IPS DF 19.7 (cell line): ENCODE results near the gene MAML3.

Source experiments
- DNase-seq: peaks from one replicate; pipeline ENCODE4 v3.0.0-alpha.2; 2013; ENCODE audit warnings: low read depth, low spot score

The MAML3 gene

DNA sequence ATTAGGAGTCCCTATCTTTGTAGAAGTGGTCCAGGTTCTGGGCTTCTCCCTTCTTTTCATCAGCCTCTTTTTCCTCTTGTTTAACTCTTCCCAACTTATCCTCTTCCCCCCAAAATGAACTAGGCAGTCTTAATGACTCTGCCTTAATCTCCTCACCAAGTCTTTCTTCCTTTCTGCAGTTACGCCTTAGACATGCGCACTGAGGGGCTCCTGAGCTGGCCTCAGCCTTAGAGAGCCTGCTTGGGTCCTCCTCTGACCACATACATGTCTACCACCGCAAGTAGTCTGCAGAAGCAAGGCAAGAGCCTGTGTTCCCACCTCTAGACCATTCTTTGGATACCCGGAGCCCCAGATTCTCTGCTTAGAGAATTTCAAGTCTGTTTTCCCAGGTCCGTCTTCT lies 288.4 kb downstream of the MAML3 start:
- DNase-seq: no peak

DNA sequence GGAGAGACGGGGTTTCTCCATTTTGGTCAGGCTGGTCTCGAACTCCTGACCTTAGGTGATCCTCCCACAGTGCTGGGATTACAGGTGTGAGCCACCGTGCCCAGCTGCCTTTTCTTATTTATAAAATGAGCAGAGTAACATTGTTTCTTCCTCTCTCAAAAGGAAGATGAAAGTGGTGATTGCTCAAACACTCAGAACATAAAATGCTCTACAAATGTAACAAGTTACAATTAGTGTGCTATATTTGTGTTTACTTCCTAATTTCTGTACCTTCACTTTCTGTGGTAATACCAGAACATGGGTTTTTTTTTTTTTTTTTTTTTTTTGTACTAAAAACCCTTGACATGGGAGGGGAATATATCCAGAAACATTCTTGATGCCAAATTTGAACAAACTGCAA lies 290.5 kb downstream of the MAML3 start:
- DNase-seq: no peak

DNA sequence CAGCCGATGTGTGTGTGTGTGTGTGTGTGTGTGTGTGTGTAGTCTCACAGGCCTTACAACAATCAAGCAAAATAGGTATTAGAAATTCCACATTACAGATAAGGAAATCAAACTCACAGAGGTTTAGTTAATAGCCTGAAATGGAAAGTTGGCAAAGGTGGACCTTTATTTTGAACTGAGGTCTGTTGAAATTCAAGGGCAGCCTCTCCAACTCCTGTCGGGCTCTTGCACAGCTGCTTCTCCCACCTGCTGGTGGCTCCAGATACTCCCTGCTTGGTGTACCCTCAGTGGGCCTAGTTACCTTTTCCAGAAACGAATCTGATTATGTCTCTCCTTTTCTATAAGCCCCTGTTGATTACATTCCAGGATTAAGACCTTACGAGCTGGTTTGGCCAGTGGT lies 292.5 kb downstream of the MAML3 start:
- DNase-seq: no peak

DNA sequence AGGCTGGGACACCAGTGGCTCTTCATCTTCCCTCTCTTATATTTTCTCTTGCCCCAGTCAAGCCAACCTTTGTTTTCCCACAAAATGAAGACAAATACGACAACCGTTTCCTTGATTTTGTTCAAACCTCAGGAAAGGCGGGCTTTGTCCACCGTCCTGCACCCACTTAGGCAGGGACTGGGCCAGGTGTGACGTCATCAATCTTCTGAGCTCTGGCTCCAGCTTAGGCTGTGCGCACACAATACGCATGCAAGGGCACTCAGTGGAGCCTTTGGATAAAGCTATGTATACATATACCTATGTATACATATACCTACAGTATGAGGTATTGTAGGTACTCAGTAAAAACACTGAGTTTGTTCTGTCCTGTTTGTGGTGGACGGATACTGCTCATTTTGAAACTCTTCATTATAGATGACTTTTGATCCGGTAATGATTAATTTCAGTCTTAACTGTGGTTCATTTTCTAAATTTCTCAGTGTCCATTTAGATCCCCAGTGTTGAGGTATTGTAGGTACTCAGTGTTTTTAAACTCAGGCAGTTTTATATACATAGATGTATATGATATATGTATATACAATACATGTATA lies 293.5 kb downstream of the MAML3 start:
- no peak for DNase-seq

DNA sequence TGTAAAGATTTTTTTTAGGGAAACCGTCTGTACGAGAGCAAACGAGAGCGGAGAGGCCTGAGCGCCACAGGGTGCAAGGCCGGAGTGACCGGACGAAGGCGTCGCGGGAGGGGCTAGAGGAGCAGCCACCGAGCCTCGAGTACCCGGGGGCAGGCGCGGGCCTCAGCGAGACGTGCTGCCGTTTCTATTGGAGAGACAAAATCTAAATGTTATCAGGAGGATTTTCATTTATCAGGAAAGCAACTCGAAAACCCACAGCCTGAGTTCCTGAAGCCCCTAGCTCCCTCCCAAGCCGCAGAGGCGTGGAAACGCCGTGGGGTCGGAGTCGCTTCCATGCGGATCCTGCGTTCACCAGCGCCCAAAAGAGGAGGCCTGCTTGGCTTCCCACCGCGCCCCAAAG lies 294.1 kb downstream of the MAML3 start:
- DNase-seq: no peak

DNA sequence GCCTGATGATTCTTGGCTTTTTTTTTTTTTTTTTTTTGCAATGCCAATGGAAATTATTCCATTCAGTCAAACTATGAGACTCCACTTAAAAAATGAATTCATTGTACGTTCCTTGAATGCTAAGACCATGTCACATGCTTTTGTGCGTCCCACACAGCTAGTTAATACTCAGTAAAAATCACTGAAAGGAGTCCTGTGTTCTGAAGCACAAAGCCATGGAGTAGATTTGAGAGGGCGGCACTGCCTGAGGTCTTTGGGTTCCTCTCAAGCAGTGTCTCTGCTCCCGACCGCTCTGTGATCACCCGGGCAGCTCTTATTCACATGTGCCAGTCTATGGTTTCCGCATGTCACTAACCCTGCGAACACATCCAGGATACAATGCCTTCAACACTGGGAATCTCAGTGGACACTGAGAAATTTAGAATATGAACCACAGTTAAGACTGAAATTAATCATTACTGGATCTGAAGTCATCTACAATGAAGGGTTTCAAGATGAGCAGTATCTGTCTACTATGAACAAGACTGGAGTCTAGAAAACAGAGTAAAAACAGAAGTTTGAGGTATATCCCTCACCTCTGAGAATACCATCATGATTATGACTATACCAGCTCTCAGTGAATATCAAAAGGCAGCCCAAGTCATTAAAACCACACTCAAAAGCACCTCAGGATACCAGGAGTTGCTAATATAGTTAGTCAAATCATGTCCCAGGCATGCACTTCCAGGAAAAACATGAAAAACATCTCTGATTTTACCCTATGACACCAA lies 295.4 kb downstream of the MAML3 start:
- DNase-seq: no peak

DNA sequence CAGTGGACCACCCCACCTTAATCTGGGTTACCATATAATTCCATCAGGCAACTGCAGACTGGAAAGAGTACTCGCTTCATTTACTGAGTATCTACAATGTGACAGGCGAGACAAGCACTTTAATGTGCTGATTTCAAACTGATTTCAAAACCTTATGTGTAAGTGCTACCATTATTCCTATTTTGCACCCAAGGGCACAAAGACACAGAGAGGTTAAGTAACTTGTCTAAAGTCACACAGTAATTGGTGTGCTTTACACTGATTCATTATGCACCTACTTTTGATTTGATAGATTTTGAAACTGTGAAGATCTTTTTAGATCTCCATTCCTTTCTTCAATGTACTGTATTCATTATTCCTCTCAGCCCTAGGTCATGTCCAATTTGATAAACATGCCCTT lies 296.0 kb downstream of the MAML3 start:
- no peak for DNase-seq

DNA sequence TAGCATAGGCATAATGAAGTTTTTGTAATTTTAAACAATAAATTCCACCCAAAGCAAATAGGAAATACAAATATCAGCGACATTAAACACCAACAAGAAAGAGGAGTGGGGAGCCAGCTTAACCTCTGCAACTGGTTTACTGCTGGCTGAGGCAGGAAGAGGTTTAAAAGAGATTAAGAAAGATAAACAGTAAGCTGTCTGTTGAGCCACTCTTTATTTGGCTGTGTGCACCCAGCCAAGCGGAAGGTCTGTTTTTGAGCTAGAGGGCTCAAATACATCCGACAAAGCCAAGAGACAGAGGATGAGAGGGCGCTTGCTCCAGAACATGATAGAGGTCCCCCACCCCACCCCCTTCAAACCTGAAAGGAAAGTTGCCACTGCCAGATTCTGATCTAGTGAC lies 297.0 kb downstream of the MAML3 start:
- no peak for DNase-seq

DNA sequence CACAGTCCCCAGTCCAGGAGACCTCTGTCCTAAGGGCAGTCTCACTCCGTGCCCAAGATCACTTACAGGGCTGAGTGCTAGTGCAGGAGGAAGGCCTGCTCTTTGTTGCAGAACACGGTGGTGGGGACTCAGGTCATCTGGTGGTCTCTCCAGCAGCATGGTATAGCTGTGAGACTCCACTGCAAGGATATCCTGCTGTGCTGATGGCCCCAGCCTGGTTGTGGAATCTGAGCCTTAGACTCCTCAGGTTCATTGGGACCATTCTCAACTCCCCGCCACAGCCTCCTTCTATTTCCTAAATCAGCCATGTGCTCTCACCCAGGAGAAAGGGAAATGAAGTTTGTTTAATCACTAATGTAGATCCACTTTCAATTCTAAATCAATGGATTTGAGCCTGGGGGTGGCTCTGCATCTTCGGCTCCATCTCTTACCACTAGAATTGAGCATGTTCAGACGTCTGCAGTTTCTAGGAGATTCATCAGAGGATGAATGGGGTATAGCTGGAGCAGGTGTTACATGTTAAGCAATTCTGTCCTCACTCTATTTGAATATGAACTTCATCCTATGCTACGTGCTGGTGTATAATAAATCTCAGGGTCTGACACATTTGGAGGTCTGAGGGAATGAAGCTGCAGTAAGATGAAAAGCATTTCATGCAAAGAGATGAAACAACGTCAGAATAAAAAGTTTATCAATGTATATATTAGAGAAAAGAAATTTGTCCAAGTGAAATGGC lies 299.1 kb downstream of the MAML3 start:
- no peak for DNase-seq

DNA sequence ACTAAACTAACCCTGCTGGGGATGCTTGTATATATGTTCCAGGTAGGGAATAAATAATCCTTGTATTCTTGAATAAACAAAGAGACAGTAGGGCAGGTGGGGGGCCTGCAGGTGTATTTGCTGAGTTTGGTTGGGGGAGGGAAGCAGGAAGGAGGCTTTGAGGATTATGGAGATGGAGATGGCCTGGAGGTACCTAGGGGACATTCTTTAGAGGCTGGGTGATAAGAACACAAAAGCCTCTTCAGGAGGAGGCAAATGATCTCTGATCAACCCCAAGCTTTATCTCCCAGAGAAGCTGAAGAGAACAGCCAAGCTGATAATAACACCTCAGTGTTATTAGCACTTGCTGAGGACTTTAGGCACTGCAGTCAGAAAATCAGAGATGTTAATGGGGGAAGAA lies 300.7 kb downstream of the MAML3 start:
- peak; percentile 57 for DNase-seq

DNA sequence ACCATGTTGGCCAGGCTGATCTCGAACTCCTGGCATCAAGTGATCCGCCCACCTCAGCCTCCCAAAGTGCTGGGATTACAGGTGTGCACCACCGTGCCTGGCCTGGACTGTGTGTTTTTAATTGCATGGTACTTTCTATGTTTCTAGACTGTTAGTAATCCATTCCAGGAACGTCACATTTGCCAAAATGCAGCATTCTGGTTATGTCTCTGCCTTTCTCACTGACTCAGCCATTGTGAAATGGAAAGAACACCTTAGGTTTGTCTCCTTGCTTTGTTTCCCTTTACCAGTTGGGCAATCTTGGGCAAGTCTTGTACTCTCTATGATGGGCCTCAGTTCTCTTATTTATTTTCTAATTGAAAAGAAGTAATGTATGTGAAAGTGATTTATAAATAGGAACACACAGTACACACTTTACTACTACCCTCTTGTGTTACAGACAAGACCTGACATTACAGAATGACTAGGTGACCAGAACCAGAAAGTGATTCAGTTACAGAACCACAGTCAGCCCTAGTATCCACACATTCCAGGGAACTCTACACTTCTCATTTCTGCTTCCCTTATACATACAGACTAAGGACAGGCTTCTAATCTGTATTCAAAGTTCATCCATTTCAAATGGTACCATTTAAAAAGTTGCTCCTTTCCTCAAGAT lies 301.2 kb downstream of the MAML3 start:
- no peak for DNase-seq

DNA sequence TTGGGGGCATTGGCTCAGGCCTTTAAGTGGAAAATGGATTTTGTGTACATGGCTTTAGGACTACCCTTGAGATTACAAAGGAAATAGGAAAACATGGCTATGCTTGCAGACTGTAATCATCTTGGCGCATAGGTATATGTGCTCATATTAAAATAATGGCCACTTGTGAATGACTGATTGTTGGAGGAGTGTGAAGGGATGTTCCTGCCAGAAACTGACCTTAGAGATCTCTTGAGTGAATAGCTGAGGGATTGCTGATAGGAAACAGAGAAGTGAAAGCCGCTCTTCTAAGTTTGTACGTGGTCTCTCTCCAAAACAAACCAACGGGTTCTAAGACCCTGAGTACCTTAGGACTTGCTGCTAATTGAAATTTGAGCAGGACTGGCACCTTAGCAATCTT lies 302.3 kb downstream of the MAML3 start:
- DNase-seq: no peak

DNA sequence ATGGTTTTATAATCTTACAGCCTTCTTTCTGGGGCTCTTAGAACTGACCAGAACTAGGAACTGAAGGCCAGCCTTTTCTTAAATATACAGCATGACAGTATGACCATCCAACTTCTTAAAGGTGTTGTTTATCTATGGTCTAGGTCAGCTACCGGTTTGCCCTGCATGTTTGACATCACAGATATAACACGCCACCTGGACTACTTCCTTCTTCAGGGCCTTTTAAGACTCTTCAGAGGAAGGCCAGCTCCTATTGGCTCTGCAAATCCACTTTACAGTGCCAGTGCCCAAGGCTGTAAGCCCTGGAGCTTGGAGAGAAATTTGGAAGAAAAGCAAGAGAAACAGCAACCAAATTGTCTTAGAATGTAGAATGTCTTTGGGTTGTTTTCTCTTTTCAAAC lies 302.9 kb downstream of the MAML3 start:
- DNase-seq: no peak

DNA sequence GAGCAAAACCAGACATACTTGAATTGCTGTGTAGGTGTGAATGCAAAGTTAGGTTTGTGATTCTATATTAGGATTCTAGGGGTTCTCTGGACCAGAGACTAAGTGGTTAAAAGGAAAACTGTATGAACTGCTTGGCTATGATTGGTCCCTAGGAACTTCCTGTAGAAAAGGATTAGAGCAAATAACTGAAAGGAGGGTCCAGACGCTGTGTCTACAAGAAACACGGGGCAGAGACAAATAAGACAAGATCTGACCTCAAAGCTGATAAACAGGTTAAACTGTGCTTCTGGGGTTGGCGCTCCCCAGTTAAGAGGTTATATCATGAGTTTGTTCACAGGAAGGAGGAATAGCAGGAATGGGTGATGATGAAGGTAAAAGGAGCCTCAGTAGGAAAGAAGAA lies 304.8 kb downstream of the MAML3 start:
- no peak for DNase-seq

DNA sequence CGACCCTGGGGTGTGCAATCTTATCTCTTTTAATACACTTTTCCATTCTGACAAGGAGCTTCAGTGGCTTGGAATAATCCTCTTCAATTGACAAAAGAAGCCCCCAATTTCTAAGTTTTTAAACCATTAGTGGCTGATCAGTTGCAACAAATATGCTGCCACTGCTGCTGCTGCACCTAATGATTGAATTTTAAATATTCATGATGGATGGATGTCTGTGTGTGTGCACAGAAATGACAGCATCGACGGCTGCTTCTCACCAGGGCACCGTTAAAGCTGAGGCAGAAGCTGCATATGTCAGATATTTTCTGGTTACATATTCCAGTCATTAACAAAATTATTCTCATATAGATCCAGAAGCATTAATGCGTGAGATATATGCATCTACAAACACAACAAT lies 306.0 kb downstream of the MAML3 start:
- no peak for DNase-seq

DNA sequence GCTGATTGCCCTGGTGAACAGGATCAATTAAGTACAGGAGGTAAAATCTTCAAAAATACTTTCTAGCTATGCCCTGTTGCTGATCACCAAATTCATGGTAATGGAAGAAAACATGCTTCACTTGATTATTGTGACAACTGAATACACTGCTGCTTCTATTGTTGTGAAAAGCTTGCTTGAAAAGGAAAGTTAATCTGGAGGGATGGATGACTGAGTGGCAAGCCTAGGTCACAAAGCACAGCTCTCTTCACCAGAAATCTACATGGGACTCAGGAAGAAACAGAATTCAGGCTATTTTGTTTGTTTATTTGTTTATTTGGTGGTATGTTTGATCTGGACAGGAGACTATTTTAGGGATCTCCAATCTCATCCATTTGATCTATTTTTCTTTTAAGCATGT lies 306.4 kb downstream of the MAML3 start:
- no peak for DNase-seq

DNA sequence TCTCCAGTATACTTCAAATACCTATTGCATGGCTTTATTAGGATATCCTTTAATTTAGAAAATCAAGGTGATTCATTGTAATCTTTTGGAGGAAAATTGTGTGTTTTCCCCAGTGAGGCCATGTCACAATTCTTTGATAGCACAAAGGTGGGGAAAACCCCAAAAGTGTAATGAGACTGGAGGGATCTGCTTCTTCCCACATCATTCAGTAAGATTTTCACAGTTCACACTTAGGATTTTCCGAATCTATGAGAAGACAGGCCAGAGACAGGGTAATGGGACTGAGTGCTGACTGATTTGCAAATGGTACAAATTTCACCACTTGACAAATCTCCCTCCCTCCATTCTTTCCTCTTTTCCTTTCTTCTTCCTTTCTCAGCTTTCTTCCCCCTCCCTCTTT lies 307.2 kb downstream of the MAML3 start:
- DNase-seq: no peak

DNA sequence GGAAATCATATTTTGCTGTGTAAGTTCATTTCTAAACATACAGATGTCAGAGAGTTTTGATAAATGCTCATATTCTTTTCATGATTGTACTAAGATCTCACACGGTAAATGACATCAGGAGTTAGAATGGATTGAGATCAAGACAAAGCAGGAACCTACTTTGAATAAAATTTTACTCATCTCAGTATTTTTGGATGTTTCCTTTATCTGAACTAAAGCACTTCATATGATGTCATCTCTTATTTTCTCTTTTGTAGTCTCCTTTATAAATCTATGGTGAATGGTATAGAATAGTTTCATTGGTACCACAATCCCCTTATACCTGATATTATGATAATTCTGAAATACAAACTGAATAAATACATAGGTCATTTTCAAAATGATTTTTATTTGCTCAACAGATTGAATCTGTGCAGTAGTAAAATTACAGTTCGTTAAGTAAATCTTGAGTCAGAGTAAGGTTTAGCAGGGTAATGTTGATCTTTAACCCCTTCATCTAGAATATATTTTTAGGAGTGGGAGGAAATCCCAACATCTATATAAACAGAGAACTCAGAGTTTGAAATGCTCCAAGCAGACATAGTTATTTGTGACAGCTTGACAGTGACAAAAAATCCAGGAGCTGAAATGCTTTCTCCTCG lies 308.4 kb downstream of the MAML3 start:
- DNase-seq: no peak

DNA sequence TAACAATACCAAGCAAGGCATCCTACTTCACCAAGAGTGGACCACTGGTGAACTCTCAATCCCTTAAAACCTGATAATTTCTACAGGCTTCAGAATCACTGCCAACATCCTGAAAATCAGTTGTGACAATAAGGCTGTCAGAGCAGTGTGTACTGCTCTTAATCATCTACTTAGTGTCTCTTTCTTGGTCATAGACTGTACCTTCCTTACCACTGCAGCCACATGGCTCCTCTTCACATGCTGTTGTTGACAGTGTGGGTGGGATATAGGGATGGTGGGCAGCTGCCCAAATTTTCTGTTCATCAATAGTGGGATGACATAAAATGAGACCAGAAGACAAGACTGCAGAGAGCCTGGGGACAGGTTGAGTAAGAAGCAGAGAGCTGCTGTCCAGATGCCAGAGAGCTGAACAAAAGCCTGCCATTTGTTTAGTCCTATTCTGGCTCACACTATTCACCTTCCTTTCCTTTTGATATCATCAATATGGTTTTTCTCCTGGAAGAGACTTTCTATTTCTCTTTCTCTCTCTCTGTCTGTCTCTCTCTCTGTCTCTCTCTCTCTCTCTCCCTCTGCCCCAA lies 309.4 kb downstream of the MAML3 start:
- no peak for DNase-seq

DNA sequence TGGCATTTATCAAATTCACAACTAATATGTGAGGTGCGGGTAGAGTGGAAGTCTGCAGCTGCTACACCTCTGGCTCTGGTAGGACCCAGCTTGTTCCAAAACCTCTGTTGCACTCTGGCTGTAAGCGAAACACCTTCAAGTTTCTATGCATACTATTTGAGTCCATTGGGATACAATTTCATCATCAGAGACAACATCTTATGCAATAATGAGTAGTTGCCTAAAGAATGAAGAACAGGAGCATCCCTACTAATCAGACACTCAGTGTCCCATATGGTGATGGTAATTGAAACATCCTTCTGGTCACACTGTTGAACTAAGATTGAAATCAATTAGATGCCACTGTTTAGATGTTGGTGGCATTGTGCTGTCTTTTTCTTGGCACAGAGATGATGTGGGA lies 309.9 kb downstream of the MAML3 start:
- DNase-seq: no peak

DNA sequence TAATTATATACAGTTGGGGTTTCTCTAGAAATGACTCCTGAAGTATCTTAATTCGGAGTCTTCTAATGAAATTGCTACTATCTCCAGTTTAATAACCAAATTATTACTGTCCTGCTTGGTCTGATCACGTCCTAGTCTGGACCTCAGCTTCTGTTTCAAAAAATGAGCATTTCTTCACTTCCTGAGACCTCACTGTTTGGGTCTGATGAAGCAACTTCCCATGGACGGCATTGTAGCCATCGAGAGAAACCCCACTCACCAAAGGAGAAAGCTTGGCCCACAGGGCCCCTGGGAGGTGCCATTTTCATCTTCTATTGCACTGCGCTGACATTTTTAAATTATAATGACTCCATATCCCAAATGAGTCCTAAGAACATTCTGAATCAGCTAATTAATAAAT lies 310.3 kb downstream of the MAML3 start:
- no peak for DNase-seq
